K562 (cell line): ENCODE measurements around the gene MALSU1. TPM values are rescaled to one million over a fixed set of nuclear protein-coding genes. Genes with fewer than 3 reads are reported as not detected.
A peak's percentile ranks its signal among the peaks of the same experiment; 100 is the strongest.

Experiments
- CEBPB ChIP-seq: fragments of 450-650 bp; IDR thresholded peaks from 2 replicates; pipeline ENCODE4 v1.6.1; 2016; ENCODE audit warnings: missing genetic modification characterization, missing compliant biosample characterization
- DMBX1 ChIP-seq: fragments of 250-450 bp; sonication (Bioruptor Pico); IDR thresholded peaks from 2 replicates; pipeline ENCODE4 v1.8.0; 2022; ENCODE audit warnings: inconsistent platforms, mild to moderate bottlenecking, moderate library complexity, borderline replicate concordance
- ELF4 ChIP-seq: fragments of 450-650 bp; formaldehyde crosslinking; IDR thresholded peaks from 2 replicates; pipeline ENCODE4 v1.4.0; 2022; ENCODE audit warnings: missing genetic modification characterization
- GABPB2 ChIP-seq: fragments of 250-450 bp; sonication (Bioruptor Pico); conservative IDR thresholded peaks from 2 replicates; pipeline ENCODE4 v1.5.1; 2021; ENCODE audit warnings: mild to moderate bottlenecking
- HDAC3 ChIP-seq: fragments of 450-650 bp; IDR thresholded peaks from 2 replicates; pipeline ENCODE4 v1.6.1; 2018; ENCODE audit warnings: borderline replicate concordance, mild to moderate bottlenecking, moderate library complexity; ENCODE audit not compliant: partially characterized antibody
- HLTF ChIP-seq: fragments of 450-650 bp; IDR thresholded peaks from 2 replicates; pipeline ENCODE4 v1.6.1; 2016
- KDM5B ChIP-seq: fragments of 200-600 bp; sonication (generic); IDR thresholded peaks from 2 replicates; pipeline ENCODE4 v1.6.1; 2012; ENCODE audit warnings: low read depth, mild to moderate bottlenecking, moderate library complexity, low read length, control low read depth, inconsistent platforms; ENCODE audit not compliant: insufficient replicate concordance
- KLF16 ChIP-seq: IDR thresholded peaks from 2 replicates; pipeline ENCODE4 v1.6.1; 2016; ENCODE audit warnings: antibody characterized with exemption
- MAFK ChIP-seq: IDR thresholded peaks from 2 replicates; pipeline ENCODE4 v1.6.1; 2011; ENCODE audit warnings: low read length, improper control_type of control experiment
- MBD2 ChIP-seq: sonication (generic); IDR thresholded peaks from 2 replicates; pipeline ENCODE4 v1.6.1; 2016; ENCODE audit warnings: low read depth, borderline replicate concordance
- OTX1 ChIP-seq: fragments of 450-650 bp; formaldehyde crosslinking; IDR thresholded peaks from 2 replicates; pipeline ENCODE4 v1.4.0; 2022; ENCODE audit warnings: mild to moderate bottlenecking
- PHF20 ChIP-seq: fragments of 450-650 bp; IDR thresholded peaks from 2 replicates; pipeline ENCODE4 v1.6.1; 2018; ENCODE audit not compliant: partially characterized antibody
- SPI1 ChIP-seq: IDR thresholded peaks from 2 replicates; pipeline ENCODE4 v1.6.1; 2011; ENCODE audit warnings: low read depth, low read length, control low read depth, borderline replicate concordance
- TAF15 ChIP-seq: fragments of 200-400 bp; formaldehyde crosslinking; IDR thresholded peaks from 2 replicates; pipeline ENCODE4 v1.6.1; 2017; ENCODE audit warnings: mild to moderate bottlenecking, low read depth, low read length, moderate library complexity
- TAF9B ChIP-seq: fragments of 450-650 bp; IDR thresholded peaks from 2 replicates; pipeline ENCODE4 v1.6.1; 2018; ENCODE audit warnings: mild to moderate bottlenecking; ENCODE audit not compliant: partially characterized antibody
- TCF7 ChIP-seq: sonication (generic); IDR thresholded peaks from 2 replicates; pipeline ENCODE4 v1.6.1; 2016; ENCODE audit warnings: antibody characterized with exemption, borderline replicate concordance
- U2AF1 ChIP-seq: fragments of 200-400 bp; formaldehyde crosslinking; optimal IDR thresholded peaks from 2 replicates; pipeline ENCODE3; 2017; ENCODE audit warnings: mild to moderate bottlenecking, low read depth, low read length, moderate library complexity
- ZNF431 ChIP-seq: sonication (generic); formaldehyde crosslinking; IDR thresholded peaks from 2 replicates; pipeline ENCODE4 v1.8.0; 2022; ENCODE audit warnings: mild to moderate bottlenecking, missing genetic modification reagents
- ZNF436 ChIP-seq: fragments of 250-450, 450-650 bp; sonication (Bioruptor Pico); formaldehyde crosslinking; IDR thresholded peaks from 2 replicates; pipeline ENCODE4 v1.7.0; 2020; ENCODE audit warnings: mild to moderate bottlenecking
- ZNF695 ChIP-seq: fragments of 450-650 bp; formaldehyde crosslinking; IDR thresholded peaks from 2 replicates; pipeline ENCODE4 v1.4.0; 2020; ENCODE audit warnings: mild to moderate bottlenecking, moderate library complexity
- polyA plus RNA-seq, 8 experiments: library from polyadenylated mRNA; depleted of rRNA in 4 of 8; stranded (reverse) in 5 of 8; unstranded in 3 of 8; fragments of >200 nt; fragmentation: Nextera tagmentation in 2 of 8; fragmentation: Illumina TruSeq in 1 of 8; extraction: Ambion mirVana in 2 of 8; extraction: Trizol in 1 of 8; gene quantifications; 2 replicates each; pipeline versions ENCODE4 v1.2.1 to v1.2.3, GENCODE V29; 2011 to 2014; ENCODE audit warnings: inconsistent platforms in 1 of 8, missing spikeins in 1 of 8
- total RNA-seq, 7 experiments: library from RNA; depleted of rRNA in 6 of 7; stranded (reverse); fragments of >200 nt in 6 of 7; fragmentation: Illumina TruSeq in 2 of 7; extraction: Trizol in 2 of 7; gene quantifications; 2 replicates each; pipeline versions ENCODE4 v1.2.1 to v1.2.3, GENCODE V29; 2011 to 2021; ENCODE audit warnings: low replicate concordance in 1 of 7
- TF ChIP-seq, protein P1 (sequence below): fragments of 250-450 bp; sonication (Bioruptor Pico); IDR thresholded peaks from 2 replicates; pipeline ENCODE4 v1.4.0; 2020; ENCODE audit warnings: mild to moderate bottlenecking, moderate library complexity
- TF ChIP-seq, protein P2 (sequence below): IDR thresholded peaks from 2 replicates; pipeline ENCODE4 v1.6.1; 2011; ENCODE audit warnings: borderline replicate concordance, low read depth, mild to moderate bottlenecking, moderate library complexity, low read length; ENCODE audit not compliant: insufficient read depth, poor library complexity, severe bottlenecking
- TF ChIP-seq, protein P3 (sequence below): fragments of 450-650 bp; conservative IDR thresholded peaks from 2 replicates; pipeline ENCODE4 v1.6.1; 2016; ENCODE audit warnings: missing genetic modification characterization, low read depth, mild to moderate bottlenecking, control low read depth, missing compliant biosample characterization

Gene MALSU1
- total and polyA plus RNA-seq, 9 of the 15 experiments (the other 6 are each of a cell fraction or from before 2014, with no cell fraction given) = 12.3 to 308 (median 81.2) TPM

DNA sequence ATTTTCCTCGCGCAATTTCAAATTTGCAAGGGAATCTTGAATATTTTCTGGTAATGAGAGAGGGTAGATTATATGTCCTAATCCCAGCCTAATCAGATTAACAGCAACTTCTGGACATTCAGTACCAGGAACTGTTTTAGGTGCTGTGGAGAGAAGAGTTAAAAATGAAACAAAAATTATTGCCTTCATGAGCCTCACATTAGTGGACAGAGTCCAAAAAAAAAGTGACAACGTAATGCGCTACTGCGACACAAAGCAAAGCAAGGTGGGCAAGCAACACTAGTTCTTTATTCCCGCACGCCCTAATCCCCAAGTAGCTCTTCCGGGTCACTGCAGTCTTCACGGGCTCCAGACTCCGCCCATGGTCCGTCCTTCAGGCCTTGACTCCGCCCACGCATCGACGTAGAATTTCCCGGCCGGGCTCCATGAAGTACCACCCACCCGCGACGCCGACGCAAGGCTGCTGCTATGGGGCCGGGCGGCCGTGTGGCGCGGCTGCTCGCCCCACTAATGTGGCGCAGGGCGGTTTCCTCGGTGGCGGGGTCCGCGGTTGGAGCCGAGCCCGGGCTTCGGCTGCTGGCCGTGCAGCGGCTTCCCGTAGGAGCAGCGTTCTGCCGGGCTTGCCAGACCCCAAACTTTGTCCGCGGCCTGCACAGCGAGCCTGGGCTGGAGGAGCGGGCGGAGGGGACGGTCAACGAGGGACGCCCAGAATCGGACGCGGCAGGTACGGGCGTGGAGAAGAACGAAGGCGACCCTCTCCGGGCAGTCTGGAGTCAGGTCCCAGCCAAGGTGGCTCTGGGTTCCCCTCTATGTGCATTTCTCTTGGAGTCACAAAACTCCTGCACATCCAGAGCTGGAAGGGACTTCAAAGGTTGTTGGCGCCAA lies at the start of gene MALSU1 (continued):
- TF ChIP-seq MAFK (no peak), MBD2 (0 out of 2 replicates have a peak, but pooled peaks have one; percentile 30), CEBPB (no peak), U2AF1 (peak; percentile 74), ZNF695 (CRISPR knock-in tag) (no peak), SPI1 (no peak), DMBX1 (CRISPR knock-in tag) (peak; percentile 79; the same call in 1 of the 2 replicates), HLTF (no peak), TAF15 (no peak), PHF20 (peak; percentile 96), TCF7 (no peak), ELF4 (0 out of 2 replicates have a peak, but pooled peaks have one; percentile 23), TAF9B (peak; percentile 59), ZNF431 (CRISPR knock-in tag) (0 out of 2 replicates have a peak, but pooled peaks have one; percentile 58), OTX1 (peak; percentile 85), KLF16 (no peak), ZNF436 (CRISPR knock-in tag) (0 out of 2 replicates have a peak, but pooled peaks have one; percentile 50), KDM5B (peak; percentile 90), HDAC3 (no peak), GABPB2 (CRISPR knock-in tag) (no peak)
- TF ChIP-seq, protein P1, sequence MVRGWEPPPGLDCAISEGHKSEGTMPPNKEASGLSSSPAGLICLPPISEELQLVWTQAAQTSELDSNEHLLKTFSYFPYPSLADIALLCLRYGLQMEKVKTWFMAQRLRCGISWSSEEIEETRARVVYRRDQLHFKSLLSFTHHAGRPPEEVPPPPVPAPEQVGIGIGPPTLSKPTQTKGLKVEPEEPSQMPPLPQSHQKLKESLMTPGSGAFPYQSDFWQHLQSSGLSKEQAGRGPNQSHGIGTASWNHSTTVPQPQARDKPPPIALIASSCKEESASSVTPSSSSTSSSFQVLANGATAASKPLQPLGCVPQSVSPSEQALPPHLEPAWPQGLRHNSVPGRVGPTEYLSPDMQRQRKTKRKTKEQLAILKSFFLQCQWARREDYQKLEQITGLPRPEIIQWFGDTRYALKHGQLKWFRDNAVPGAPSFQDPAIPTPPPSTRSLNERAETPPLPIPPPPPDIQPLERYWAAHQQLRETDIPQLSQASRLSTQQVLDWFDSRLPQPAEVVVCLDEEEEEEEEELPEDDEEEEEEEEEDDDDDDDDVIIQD (CRISPR knock-in tag) = no peak
- TF ChIP-seq, protein P2, sequence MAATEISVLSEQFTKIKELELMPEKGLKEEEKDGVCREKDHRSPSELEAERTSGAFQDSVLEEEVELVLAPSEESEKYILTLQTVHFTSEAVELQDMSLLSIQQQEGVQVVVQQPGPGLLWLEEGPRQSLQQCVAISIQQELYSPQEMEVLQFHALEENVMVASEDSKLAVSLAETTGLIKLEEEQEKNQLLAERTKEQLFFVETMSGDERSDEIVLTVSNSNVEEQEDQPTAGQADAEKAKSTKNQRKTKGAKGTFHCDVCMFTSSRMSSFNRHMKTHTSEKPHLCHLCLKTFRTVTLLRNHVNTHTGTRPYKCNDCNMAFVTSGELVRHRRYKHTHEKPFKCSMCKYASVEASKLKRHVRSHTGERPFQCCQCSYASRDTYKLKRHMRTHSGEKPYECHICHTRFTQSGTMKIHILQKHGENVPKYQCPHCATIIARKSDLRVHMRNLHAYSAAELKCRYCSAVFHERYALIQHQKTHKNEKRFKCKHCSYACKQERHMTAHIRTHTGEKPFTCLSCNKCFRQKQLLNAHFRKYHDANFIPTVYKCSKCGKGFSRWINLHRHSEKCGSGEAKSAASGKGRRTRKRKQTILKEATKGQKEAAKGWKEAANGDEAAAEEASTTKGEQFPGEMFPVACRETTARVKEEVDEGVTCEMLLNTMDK = no peak
- TF ChIP-seq, protein P3, sequence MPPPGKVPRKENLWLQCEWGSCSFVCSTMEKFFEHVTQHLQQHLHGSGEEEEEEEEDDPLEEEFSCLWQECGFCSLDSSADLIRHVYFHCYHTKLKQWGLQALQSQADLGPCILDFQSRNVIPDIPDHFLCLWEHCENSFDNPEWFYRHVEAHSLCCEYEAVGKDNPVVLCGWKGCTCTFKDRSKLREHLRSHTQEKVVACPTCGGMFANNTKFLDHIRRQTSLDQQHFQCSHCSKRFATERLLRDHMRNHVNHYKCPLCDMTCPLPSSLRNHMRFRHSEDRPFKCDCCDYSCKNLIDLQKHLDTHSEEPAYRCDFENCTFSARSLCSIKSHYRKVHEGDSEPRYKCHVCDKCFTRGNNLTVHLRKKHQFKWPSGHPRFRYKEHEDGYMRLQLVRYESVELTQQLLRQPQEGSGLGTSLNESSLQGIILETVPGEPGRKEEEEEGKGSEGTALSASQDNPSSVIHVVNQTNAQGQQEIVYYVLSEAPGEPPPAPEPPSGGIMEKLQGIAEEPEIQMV (tag) = peak; percentile 45; the same call in 1 of the 2 replicates
